ENCODE data around the gene MTNR1A. TPM values are rescaled to one million over a fixed set of nuclear protein-coding genes. Genes with fewer than 3 reads are reported as not detected.

MTNR1A gene
- total and polyA plus RNA-seq, 2 of the 4 experiments (the other 2 are of a cell fraction), result not detected

GRCh38 chr4:186592445-186592844 is 37.1 kb upstream of the MTNR1A start:
- H3K27me3 ChIP-seq (ENCODE audit: control insufficient read depth, insufficient read depth, low read length), result no peaks in the 10 kb centered on the region
- H3K4ac ChIP-seq (ENCODE audit: low read depth, low read length), result no peak overlapping the region
- no peaks in the 10 kb centered on the region for H3K4me1 ChIP-seq (ENCODE audit: control insufficient read depth, insufficient read depth, low read length)
- H2AFZ ChIP-seq (replicated peaks; ENCODE audit: low read length, poor library complexity), result no peak overlapping the region
- H2BK120ac ChIP-seq (ENCODE audit: low read depth, low read length), result no peak overlapping the region
- H3K14ac ChIP-seq (replicated peaks; ENCODE audit: low read depth, low read length), result no peak overlapping the region
- H3K36me3 ChIP-seq (ENCODE audit: control insufficient read depth, insufficient read depth, low read length), result peaks cover 67% of the 10 kb centered on the region
- in situ Hi-C loops (cut with MboI; ENCODE audit: low sequenced_read_pairs), result no loop called here
- H4K91ac ChIP-seq (ENCODE audit: insufficient read depth, low read depth, low read length), result no peak overlapping the region
- no peak overlapping the region for H2BK20ac ChIP-seq (ENCODE audit: low read depth, low read length)
- ChIA-PET CTCF (no interaction called here), POLR2A (ENCODE audit: unreplicated experiment) (no interaction called here)
- H2AK5ac ChIP-seq (ENCODE audit: low read depth, low read length), result no peak overlapping the region
- dilution Hi-C loops (cut with HindIII; ENCODE audit: low sequenced_read_pairs, unreplicated experiment), result no loop called here
- no peak overlapping the region for H2BK15ac ChIP-seq (ENCODE audit: low read depth, low read length)
- no peak overlapping the region for H4K5ac ChIP-seq (ENCODE audit: low read depth, low read length)
- H3K4me3 ChIP-seq (ENCODE audit: insufficient read depth, low read depth, low read length), result no peak overlapping the region
- intact Hi-C loops (cut with micrococcal nuclease), result no loop called here
- H4K20me1 ChIP-seq (ENCODE audit: insufficient read depth, low read length), result peaks cover 50% of the 10 kb centered on the region
- peaks cover 6% of the 10 kb centered on the region; the same call in 1 of the 2 replicates for H3K9me1 ChIP-seq (ENCODE audit: insufficient read depth, low read length)
- H3K18ac ChIP-seq (ENCODE audit: low read depth, low read length), result no peak overlapping the region
- no peak overlapping the region for H3K9ac ChIP-seq (ENCODE audit: low read depth, low read length)
- TF ChIP-seq RAD21 (IDR thresholded peaks at IDR 0.05; ENCODE audit: low read length) (no peak), CTCF (conservative IDR thresholded peaks at IDR 0.05; ENCODE audit: low read depth, low read length) (no peak), RCOR1 (IDR thresholded peaks at IDR 0.05; ENCODE audit: insufficient replicate concordance, low read length) (no peak), ELK1 (IDR thresholded peaks at IDR 0.05; ENCODE audit: borderline replicate concordance, low read depth, low read length) (no peak), FOS (IDR thresholded peaks at IDR 0.05; ENCODE audit: low read depth, low read length) (no peak), USF2 (IDR thresholded peaks at IDR 0.05; ENCODE audit: low read depth, low read length) (no peak), BHLHE40 (IDR thresholded peaks at IDR 0.05; ENCODE audit: low read depth, low read length) (no peak), SMC3 (IDR thresholded peaks at IDR 0.05; ENCODE audit: low read depth, low read length) (no peak), MXI1 (IDR thresholded peaks at IDR 0.05; ENCODE audit: borderline replicate concordance, low read depth, low read length) (no peak), MAZ (IDR thresholded peaks at IDR 0.05; ENCODE audit: borderline replicate concordance, low read depth, low read length) (no peak), CHD1 (IDR thresholded peaks at IDR 0.05; ENCODE audit: low read depth, low read length) (no peak), POLR2A (IDR thresholded peaks at IDR 0.05; ENCODE audit: low read depth, low read length) (no peak)
- H2BK5ac ChIP-seq (ENCODE audit: low read depth, low read length, poor library complexity, severe bottlenecking), result no peak overlapping the region
- no peak overlapping the region for H3K27ac ChIP-seq (ENCODE audit: insufficient read depth, low read length)
- ATAC-seq (ENCODE audit: low read depth) (no peak), DNase-seq (no peak)
- H4K8ac ChIP-seq (ENCODE audit: low read depth in 2 of 2, low read length in 2 of 2), result no peak overlapping the region
- H3K9me3 ChIP-seq (ENCODE audit: control insufficient read depth, insufficient read depth, low read length), result no peaks in the 10 kb centered on the region
- H2AK9ac ChIP-seq (replicated peaks; ENCODE audit: low read depth, low read length, poor library complexity), result no peak overlapping the region
- WGBS, 2 experiments (ENCODE audit: extremely low coverage in 2 of 2, insufficient read length in 1 of 2), result 98% methylated on average over 6 of the region's 8 CpGs; no CpG with 5 or more reads in 1 of the 2 experiments
- H3K79me1 ChIP-seq (ENCODE audit: low read depth in 1 of 2, low read length in 2 of 2), result peaks cover 19 to 49% of the 10 kb centered on the region in 2 experiments
- H3K56ac ChIP-seq (ENCODE audit: extremely low read depth, insufficient read depth, low read length), result no peak overlapping the region
- BruUV-seq (replicated peaks), result no TSS peak
- no peak overlapping the region for H3K4me2 ChIP-seq (ENCODE audit: low read depth, low read length)
- H3K23ac ChIP-seq (ENCODE audit: low read depth, low read length), result no peak overlapping the region; the same call in 1 of the 2 replicates

Measured in IMR-90 (cell line).